ENCODE data around the gene RASA3.

GRCh38 chr13:113953561-113953960, 178.9 kb downstream of the RASA3 start:
- TF ChIP-seq CTCF (IDR thresholded peaks at IDR 0.05; ENCODE audit: low read length) (no peak), EZH2 (optimal IDR thresholded peaks at IDR 0.05; ENCODE audit: low read depth, low read length) (no peak), EZH2phosphoT487 (IDR thresholded peaks at IDR 0.05; ENCODE audit: low read length) (no peak)

Data from MM.1S (cell line).